ENCODE results near the gene HOXA3.
A peak's percentile ranks its signal among the peaks of the same experiment; 100 is the strongest.

Gene HOXA3

DNA sequence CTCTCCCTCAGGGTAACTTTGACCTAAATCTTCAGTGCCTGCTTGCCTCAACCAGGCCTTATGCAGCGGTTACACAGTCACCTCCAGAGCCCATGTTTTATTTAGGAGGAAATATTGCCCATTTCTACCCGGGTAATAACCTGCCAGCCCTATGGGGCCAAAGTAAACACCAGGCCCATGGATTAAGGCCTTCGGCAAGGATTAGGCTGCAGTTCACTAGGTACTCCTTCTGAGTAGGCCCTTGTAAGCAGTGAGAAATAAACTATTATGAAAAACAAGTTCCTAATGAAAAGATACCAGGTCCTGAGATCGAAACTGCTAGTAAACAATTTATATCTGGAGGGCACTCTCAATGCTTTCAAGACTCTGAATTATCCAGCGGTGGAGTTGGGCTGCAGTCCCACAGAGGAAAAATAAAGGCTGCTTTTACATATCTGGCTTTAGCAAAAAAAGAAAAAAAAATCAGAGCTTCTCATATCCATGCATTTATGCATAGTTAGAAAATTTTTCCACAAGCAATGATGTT lies 25.5 kb upstream of the HOXA3 start:
- no peak for DNase-seq

DNA sequence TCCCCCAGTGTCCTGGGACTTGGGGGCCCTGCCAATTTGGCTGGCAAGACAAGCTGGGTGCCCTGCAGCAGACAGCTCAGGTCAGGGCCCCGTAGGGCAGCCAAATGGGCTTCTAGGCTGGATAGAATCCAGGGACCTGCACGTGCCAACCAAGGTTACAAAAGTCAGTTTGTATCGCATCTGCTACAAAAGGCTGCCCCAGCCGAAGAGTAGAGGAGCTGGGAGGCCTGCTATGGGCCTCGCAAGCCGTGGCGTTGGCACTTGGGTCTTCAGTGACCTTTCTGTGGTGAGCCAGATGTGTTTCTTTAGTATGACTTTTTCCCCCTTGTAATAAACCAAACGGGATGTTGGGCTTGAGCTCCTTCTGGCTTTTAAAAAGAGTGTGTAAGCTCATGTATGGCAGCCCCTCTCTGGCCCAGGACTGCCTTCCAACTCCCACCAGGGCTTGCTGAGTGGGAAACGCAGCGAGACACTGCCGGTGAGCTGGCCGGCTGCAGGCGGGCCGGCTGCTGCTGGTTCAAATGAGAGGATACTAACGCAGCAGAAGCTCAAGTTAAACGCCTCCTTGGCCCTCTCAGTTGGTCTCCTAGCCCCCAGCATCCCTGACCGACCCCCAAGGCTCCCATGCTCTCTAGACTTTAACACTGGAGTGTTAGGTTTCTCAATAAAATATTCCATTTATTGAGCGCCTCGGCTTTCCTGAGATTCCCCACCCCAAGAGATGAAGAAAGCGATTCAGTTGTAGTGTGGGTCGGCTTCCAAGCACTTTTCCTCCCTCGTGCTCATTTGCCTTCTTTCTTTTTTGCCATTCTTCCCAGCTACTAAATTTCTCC lies 24.8 kb upstream of the HOXA3 start:
- DNase-seq = no peak

DNA sequence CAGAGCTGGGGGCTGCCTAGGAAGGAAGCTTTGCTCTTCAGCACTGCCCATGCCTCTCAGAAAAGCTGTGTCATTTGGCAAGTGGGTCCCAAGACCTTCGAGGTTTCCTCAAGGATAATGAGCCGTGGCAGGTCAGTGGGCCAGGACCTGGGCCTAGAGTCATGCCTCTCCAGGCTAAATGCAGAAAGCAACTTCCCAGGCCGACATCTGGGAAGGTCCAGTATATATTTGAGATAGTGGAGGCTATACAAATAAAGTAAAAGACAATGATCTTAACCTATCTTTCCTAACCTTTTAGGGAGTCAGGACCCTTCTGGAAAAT lies 24.1 kb upstream of the HOXA3 start:
- DNase-seq = no peak

DNA sequence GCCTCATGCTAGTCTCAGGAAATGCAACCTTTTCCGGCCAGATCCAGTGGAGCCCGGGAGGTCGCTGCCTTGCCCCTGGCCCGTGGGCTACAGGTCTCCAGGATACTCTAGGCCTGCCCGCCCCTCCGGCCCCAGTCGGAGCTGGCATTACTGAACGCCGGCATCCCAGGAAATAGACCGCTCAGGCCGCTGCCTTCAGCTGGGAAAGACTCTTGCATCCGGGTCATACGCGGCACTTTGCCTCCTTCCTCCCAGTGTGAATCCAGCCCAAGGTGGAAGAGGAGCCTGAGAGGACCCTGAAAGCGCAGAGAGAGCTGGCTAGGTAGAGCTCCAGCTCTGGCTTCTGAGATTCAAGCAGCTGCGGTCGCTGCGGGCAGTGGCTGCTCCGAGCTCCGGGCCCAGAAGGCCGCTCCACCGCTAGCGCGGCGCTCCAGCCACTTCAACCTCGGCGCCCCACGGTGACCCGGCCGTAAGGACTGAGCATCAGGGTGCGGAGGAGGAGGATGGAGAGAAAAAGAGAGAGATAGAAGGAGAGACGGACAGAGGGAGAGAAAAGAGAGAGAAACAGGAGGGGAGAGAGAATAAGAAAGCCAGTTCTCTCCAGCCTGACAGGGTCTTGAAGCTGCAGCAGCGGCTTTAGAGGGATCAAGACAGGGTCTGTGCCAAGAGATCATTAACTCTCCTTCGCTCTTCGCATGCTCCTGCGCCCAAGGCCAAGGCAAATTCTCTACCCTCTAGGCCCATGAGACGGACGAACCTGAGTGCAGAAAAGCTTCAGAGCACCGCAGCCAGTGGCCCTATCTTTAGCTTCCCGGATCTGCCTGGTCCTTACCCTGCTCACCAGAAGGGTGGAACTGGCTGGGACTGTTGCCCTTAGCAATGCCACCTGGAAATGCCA lies 23.5 kb upstream of the HOXA3 start:
- no peak for DNase-seq

DNA sequence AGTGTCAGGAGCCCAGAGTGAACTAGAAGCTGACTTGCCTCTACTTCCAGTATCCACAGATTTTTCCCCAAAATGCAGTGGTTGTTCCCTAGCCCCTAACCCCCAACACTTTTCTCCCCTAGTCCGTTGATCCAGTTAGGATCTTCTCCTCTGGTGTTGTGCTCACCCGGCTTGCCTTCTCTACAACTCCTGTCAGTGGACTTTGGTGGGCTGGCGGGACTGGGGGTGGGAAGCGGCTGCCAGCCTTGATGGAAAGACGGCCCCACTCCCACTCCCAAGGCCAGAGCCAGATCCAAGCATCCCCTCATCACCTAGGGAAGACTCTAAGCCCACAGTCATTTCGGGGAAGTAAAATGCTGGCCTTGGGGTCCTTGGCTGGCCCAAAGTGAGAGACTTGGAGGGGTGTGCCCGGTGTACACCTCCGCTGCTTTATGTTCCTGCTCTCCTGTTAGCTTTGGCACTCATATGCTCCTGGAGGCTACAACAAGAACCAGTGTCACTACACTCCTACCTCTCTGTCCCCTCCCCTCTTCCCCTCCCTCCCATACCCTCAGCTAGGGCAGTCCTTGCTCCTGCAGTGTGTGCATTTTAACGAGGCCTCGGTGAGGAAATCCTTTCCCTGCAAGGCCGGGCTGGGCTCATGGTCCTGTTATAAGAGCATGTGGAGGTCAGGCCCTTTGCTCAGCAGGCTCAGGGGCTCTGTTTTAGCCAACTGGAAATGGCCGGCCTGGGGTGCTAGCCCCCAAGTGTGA lies 22.7 kb upstream of the HOXA3 start:
- no peak for DNase-seq

DNA sequence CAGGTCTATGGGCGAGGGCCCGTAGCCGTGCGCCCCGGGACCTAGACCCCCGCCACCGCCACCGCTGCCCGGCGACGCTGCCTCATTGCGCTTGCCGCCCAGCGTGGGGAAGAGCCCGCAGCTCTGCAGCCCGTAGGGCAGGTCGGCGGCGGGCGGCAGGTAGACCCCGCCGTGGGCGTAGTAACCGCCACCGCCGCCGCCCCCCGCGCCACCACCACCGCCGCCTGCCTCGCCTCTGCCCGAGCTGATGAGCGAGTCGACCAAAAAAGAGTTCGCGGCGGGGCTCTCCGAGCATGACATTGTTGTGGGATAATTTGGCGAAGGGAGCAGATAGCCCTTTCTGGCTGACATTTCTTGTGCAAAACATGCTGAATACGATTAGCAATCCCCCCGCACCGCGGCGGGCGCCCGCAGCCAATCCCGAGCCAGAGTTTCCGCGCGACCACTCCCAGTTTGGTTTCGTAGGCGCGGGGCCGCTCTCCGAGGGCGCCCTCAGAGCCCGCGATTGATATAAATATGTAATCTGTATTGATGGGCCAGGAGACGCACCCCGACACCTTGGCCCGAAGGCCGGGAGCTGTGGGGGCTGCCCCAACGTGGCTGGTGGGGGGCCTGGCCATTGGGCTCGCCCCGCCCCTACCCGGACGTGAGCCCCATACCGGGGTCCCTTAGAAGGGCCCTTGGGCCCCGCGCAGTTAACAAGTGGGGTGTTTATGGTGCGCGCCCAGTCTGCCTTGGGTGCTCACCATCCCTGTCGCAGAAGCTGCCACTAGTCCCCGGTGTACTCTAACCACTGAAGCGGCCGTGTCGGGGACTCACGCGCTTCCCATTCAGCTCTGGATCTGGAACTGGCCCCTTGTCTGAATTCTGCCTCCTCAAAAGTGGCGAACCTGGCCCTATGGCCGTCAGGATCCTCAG lies 21.8 kb upstream of the HOXA3 start, which contains the start of gene HOXA10:
HOXA10 (minus strand) TSS at position 365 of the 918 bp plus-strand sequence; CDS start at position 351, 14 bp downstream.
- no peak for DNase-seq

DNA sequence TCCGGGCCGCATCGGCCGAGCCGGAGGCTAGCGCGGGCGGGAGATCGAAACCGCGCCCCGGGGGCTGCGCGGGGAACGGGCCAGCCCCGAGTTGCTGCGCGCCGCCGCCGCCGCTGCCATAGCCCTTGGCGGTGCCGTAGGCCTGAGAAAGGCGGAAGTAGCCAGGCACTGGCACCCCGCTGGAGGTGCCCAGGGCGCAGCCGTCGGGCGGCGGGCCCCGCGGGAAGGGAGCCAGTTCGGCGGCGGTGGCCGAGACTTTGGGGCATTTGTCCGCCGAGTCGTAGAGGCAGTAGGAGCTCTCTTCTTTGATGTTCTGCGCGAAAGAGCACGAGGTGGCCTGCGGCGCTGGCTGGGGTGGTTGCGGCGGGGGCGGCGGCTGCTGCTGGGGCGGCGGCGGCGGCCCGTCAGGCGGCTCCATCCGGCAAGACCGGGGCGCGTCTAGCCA lies 21.1 kb upstream of the HOXA3 start:
- no peak for DNase-seq

DNA sequence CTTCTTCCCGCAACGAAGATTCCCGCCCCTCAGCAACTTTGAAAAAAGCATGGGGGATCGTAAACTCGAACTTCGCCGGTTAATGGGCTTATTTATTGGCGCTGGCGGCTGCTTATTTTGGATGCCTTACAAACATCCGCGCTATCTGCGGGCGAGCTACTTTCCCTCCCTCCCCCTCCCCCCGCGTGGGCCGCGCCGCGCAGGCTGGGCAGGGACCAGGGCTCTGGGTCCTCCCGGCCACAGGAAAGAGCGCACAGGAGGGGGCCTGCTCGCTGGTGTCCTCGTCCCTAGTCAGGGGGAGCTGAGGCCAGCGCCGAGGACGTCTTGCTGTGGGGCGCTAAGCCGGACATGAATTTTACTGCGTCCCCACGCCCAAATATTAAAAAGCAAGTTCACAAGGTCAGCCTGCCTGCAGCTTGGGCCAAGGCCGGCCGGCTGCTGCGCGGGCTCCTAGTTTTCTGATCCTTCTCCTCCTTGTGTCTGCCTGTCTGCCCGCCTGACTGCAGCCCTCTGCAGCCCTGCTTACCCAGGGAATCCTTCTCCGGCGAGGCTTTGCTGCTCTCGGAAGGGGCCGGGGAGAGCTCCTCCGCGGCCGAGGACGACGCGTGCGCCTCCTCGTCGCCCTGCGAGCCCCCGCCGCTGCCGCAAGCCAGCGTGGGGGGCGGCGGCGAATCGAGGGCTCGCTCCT lies 20.6 kb upstream of the HOXA3 start:
- peak; percentile 23 for DNase-seq

DNA sequence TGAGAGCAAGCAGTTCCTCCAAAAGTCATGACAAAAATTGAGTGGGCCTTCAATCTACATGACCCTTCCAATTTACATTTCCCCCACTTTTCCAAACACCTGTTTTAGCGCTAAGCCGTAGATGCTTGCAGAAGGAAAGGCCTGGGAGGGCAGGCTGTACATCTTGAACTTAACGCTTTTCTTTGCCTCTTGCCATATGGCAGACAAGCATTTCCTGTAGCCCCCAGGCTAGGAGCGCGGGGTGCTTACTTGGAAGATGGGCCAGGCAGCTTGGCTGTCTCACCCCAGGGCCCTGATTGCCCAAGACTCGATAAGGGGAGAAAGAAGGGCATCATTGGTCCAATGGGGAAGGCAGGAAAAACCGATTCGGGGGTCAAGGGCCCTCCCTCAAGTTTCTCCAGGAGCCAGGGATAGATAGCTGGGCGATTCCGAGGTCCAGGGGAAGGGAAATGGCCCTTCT lies 20.0 kb upstream of the HOXA3 start:
- peak; percentile 23 for DNase-seq

DNA sequence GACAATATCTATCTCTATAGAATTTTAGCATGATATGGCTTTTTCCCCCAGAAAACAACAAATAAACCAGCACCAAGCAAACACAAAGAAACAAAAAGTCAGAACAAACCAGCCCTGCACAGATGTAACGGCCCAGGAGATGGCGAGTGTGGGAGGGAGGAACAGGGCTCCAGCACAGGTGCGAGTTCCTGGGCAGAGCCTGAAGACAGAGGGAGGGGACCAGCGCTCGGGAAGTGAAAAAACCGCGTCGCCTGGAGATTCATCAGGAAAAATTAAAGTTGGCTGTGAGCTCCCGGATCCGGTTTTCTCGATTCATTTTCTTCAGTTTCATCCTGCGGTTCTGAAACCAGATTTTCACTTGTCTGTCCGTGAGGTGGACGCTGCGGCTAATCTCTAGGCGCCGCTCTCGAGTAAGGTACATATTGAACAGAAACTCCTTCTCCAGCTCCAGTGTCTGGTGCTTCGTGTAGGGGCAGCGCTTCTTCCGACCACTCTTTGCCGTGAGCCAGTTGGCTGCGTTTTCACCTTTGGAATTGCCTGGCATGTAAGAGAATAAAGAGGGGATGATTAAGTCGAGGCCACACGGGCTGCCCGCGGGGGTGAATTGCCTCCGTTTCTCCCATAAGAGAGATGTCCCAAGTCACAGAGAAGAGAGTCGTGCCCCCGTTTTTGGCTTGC lies 19.4 kb upstream of the HOXA3 start:
- DNase-seq = no peak

DNA sequence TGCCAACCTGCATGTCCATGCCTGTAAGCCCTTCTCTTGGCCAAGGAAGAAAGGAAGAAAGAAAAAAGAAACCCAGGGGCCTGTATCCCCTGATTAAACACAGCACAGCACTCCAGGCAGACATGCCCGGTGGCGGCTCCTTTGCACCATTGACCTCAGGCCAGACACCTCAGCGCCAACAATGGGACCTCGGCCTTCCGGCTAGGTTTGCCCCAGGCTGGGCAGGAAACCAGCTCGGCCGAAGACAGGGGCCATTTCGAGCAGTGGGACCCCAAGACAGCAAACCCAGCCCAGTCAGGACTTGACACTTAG lies 18.9 kb upstream of the HOXA3 start:
- no peak for DNase-seq

DNA sequence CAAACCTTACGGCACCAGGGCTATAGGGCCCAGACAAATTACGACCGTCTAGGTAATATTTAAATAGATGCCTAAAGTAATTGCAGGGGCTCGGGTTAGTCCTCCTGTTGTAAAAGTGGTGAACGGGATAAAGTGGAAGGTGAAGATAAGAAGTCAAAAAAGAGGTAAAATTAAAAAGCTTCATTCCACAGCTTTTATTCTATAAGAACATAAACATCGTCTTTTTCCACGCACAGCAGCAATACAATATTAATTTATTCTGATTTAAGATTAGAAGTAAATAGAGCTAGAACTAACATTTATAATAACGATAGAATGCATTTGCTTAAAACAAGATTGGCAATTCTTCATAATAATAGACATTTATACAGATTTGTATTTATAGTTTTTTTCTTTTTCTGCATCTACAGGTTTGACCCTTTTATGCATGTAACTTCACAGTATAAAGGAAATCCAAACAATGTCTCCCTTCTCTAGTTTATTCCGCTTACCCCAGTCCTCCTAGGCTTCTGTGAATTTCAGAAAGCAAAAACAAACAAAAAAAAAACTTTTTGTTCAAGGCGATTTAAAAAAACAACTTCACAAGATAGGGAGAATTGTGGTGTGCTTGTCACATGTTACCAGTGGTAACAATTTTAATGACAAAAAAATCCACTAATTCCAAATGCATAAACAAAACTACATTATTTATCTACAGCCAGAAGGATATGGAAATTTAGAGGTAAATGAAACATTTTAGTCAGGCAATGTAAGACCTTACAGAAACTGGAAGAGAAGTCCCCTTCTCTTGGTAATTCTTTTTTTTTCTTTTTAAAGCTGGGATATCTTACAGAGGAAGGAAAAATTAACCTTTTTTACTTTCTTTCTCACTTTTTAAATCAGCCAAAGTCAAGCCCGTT lies 18.3 kb upstream of the HOXA3 start:
- no peak for DNase-seq

DNA sequence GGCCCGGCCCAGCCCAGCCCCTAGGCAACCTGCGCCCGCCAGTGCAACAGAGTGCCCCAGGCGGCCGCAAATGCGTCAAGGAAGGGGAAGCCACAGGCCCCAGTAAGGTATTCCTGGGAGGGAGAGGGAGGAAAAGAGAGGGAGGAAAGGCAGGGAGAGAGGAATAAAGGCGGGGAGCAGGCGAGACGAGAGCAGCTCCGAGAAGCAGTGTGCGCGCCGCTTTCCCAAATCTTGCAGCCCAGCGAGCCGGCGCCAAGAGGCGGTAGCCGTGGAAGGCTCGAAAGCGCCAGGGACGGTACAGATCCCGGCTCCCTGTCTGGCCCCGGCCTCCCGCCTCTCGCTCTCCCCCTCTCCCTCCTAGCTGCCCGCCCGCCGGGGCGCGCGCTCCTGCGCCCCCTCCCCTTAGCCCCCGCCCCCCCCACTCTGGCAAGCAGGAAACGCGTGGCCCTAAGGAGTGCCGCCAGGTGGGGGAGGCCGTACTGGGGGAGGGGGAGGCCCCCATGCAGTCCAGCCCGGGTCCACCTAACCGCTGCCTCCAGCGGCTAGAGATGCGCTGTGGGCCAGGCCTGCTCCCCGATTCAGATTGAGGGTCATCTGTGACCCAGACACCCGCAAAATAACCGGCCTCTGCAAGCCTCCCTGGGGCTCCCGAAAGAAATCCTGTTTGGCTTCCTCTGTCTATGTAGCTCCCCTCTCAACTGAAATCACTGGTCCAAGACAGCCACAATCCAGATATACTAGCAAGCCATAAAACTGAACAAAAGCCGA lies 17.5 kb upstream of the HOXA3 start:
- peak; percentile 51 for DNase-seq

DNA sequence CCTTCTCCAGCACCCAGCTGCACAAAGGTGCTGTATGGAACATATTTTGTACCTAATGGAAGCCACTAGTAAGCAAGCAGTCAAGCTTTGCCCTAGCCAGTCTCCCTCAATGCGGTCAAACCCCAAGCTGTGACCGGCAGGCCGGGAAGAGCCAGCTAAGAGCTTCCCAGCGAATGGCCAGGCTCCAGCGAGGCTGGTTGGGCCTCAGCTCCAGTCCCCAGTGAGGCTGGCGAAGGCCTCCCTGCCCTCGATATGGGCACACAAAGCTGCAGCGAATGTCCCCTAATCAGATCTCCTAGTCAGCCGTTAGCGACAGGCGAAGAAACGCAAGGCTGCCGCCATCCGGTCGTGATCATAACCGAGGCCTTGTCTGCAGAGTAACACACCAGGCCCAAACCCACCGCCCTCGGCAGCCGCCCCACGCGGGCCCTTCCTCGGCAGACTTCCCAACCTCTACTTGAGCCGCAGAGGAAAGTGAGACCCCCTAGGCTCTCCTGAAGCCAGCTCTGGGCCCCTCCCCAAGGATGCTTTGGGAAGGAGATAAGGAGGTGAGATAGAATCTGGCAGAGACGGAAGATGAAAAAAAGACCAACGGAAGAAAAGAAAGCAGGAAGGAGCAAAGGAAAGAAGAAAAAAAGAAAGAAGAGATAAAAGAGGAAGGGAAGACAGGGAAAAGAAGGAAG lies 16.0 kb upstream of the HOXA3 start:
- DNase-seq = peak; percentile 63

DNA sequence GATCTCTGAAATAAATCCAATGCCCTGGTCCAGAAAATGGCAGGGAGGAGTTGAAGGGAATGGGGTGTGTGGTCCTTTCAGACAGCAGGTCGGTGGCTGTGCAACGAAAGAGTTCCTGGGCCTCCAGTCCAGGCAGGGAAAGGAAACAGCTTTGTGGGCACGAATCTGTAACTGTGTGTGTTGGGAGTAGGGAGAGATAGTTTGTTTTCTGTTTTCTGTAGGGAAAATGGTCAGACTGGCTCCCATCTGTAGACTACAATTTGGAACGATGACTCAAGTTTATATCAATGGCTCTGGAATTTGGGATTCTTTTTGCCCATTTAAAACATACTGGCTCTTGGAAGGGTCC lies 15.5 kb upstream of the HOXA3 start:
- DNase-seq = no peak

DNA sequence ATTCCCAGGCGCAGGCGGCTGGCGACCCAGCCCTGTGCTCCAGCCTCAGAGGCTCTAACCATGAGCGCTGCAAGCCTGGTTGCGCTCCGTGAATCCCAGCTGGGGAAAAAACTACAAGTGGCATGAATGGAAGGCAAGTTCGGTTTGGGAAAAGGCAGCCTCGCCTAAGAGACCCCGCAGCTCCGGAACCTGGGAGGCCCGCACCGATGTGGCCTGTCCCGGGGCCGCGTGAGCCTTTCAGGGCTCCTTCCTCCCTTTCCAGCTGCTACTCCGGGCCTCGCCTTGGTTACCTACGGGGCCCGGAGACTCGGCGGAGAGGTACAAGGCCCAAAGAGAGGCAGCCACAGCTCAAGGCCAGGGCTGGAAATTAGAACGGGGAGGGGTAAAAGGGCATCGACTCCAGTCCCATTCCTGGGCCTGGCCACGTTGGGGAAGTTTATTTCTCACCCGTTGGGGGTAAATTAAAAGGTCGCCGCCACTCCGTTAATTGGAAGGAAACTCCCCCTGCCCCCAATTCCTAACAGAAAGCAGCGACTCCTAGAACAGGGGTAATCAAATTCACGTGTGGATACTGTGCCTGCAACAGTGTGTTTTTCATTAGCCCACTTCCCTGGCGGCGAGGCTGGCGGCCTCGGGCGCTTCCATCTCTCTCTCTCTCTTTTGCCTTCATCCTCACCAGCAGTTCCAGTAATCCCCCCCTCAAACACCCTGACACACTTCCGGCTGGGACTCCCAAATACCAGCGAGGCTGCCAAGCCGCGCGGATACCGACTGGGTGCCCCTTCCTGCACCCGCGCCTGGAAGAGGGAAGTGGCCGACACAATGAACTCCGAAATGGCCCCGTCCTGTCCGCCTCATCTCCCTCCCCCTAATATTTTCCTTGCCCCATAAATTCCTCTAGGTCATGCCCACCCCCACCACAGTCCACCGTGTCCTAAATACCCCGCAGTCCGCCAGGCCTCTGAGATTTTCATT lies 14.4 kb upstream of the HOXA3 start:
- no peak for DNase-seq

DNA sequence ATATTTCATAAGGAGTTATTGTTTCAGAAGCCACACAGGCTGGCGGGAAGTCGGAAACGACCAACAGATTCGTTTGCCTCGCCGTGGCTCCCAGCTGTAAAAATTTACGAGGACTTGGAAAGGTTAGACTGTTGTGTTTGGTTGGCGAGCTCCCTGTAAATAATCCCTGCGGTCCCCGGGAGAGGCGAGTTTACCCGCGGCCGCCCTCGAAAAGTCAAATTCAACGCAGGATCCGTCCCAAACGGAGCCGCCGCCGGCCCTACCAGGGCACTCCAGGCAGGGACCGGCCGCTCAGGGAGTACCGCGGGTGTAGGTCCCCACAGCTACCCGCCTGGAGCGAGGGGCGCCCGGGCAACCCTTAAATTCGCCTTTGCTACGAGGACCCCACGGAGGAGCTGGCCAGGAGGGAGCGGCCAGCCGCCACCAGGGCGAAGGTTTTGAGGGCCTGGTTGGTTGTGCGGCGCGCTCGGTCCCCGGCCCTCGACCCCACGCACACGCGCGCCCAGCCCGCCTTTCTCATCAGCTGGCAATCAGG lies 13.7 kb upstream of the HOXA3 start:
- no peak for DNase-seq

Data from DMS79 (cell line).